Measurements from ENCODE around the gene HPD.
A peak's percentile ranks its signal among the peaks of the same experiment; 100 is the strongest.

DNA sequence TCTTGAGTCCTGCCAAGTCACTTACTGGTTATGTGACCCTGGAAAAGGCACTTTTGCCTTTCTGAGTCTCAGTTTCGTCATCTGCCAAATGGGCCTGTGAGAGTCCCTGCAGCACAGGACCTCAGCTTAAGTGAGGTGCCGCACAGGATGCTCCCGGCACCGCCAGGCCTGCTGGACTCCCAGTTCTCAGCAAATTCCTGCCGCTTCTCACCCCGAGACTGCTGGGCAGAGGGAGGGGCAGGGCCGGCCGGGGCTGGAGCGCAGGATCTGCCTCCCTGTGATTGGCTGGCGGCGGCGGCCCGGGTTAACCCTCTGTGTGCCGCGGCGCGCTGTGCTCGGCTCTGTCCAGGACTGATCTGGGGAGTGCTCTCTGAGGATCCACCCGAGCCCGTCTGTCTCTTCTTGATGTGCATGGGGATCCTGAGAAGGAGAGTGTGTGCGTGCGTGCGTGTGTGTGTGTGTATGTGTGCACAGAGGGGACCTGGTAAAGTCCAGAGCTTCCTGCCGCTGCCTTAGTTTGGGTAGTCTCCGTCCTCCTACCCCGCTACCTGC is 46.3 kb downstream of the HPD start:
- TF ChIP-seq, protein P1, sequence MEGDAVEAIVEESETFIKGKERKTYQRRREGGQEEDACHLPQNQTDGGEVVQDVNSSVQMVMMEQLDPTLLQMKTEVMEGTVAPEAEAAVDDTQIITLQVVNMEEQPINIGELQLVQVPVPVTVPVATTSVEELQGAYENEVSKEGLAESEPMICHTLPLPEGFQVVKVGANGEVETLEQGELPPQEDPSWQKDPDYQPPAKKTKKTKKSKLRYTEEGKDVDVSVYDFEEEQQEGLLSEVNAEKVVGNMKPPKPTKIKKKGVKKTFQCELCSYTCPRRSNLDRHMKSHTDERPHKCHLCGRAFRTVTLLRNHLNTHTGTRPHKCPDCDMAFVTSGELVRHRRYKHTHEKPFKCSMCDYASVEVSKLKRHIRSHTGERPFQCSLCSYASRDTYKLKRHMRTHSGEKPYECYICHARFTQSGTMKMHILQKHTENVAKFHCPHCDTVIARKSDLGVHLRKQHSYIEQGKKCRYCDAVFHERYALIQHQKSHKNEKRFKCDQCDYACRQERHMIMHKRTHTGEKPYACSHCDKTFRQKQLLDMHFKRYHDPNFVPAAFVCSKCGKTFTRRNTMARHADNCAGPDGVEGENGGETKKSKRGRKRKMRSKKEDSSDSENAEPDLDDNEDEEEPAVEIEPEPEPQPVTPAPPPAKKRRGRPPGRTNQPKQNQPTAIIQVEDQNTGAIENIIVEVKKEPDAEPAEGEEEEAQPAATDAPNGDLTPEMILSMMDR (conservative IDR thresholded peaks at IDR 0.05; ENCODE audit: low read depth, low read length) = peak; percentile 31; the same call in 1 of the 2 replicates
- no peak for TF ChIP-seq EZH2 (IDR thresholded peaks at IDR 0.05; ENCODE audit: borderline replicate concordance, low read depth, low read length, poor library complexity, severe bottlenecking)
